Measurements from ENCODE around the gene SLC27A3.

DNA sequence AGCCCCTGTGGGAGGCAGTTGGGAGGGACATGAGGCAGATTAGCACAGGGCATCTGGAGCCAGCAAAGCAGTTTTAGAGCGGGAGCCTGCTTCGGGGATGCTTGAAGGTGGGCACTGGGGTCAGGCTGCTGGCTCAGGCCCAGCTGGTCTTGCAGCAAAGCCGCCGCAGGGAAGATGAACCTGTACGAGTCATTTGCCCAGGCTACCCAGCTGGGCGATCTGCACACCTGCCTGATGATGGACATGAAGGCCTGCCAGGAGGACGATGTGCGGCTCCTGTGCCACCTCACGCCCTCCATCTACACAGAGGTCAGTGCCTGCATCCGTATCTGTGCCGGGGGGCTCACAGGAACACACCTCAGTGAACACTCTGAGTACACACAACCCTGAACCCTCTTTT, 7.7 kb upstream of the SLC27A3 start:
- no peak for TF ChIP-seq EZH2 (optimal IDR thresholded peaks at IDR 0.05; ENCODE audit: low read depth, low read length)
- TF ChIP-seq, protein P1, sequence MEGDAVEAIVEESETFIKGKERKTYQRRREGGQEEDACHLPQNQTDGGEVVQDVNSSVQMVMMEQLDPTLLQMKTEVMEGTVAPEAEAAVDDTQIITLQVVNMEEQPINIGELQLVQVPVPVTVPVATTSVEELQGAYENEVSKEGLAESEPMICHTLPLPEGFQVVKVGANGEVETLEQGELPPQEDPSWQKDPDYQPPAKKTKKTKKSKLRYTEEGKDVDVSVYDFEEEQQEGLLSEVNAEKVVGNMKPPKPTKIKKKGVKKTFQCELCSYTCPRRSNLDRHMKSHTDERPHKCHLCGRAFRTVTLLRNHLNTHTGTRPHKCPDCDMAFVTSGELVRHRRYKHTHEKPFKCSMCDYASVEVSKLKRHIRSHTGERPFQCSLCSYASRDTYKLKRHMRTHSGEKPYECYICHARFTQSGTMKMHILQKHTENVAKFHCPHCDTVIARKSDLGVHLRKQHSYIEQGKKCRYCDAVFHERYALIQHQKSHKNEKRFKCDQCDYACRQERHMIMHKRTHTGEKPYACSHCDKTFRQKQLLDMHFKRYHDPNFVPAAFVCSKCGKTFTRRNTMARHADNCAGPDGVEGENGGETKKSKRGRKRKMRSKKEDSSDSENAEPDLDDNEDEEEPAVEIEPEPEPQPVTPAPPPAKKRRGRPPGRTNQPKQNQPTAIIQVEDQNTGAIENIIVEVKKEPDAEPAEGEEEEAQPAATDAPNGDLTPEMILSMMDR (IDR thresholded peaks at IDR 0.05; ENCODE audit: low read length) = no peak

Data from MM.1S (cell line).